ENCODE measurements around the gene TCF20.

DNA sequence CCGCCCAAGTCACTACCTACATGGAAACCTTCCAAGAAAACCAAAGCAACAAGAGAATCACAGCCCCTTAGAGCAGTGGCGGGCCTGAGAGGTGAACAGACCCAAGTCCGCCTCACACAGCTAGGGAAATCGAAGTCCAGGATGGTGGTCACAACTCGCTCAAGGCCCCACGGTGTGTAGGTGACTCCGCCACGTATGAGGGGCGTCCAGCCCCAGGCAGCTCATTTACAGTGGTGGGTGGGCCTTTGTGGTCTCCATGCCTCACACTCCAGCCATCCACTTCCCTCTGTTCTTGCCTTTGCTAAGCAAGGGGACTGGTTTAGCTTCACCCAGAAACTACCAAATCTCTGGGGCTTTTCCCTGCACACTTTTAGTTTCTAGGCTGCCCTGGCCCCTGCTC, 9.7 kb upstream of the TCF20 start:
- TF ChIP-seq, protein P1, sequence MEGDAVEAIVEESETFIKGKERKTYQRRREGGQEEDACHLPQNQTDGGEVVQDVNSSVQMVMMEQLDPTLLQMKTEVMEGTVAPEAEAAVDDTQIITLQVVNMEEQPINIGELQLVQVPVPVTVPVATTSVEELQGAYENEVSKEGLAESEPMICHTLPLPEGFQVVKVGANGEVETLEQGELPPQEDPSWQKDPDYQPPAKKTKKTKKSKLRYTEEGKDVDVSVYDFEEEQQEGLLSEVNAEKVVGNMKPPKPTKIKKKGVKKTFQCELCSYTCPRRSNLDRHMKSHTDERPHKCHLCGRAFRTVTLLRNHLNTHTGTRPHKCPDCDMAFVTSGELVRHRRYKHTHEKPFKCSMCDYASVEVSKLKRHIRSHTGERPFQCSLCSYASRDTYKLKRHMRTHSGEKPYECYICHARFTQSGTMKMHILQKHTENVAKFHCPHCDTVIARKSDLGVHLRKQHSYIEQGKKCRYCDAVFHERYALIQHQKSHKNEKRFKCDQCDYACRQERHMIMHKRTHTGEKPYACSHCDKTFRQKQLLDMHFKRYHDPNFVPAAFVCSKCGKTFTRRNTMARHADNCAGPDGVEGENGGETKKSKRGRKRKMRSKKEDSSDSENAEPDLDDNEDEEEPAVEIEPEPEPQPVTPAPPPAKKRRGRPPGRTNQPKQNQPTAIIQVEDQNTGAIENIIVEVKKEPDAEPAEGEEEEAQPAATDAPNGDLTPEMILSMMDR (IDR thresholded peaks at IDR 0.05): no peak
- no peak for TF ChIP-seq POLR2A (IDR thresholded peaks at IDR 0.05)

Data from uterus (tissue), 2 donors.